ENCODE measurements around the gene NTN5.
"Not testable (repeated sequence)": the region's sequence is repeated elsewhere in the genome, so short reads cannot be mapped to it uniquely, and the experiment has no call there.

NTN5 gene

GRCh38 chr19:48644355-48644754 lies 28.5 kb downstream of the NTN5 start:
- no peak for DNase-seq (ENCODE audit: low read depth)

- DNase-seq (ENCODE audit: low read depth) = no peak
These were observed 30.0 kb downstream of the NTN5 start for GRCh38 chr19:48642862-48643261.

- DNase-seq (ENCODE audit: low read depth) = no peak
These were observed 31.0 kb downstream of the NTN5 start for GRCh38 chr19:48641850-48642249.

- no peak for DNase-seq (ENCODE audit: low read depth)
These were observed 33.1 kb downstream of the NTN5 start for GRCh38 chr19:48639483-48640375.

- no peak for DNase-seq (ENCODE audit: low read depth)
These were observed 33.9 kb downstream of the NTN5 start for GRCh38 chr19:48638831-48639381.

GRCh38 chr19:48637948-48638830 lies 34.6 kb downstream of the NTN5 start:
- DNase-seq (ENCODE audit: low read depth) = peak; percentile 66

GRCh38 chr19:48637449-48637947 lies 35.3 kb downstream of the NTN5 start:
- peak; percentile 99 for DNase-seq (ENCODE audit: low read depth)

- DNase-seq (ENCODE audit: low read depth) = no peak
These were observed 35.9 kb downstream of the NTN5 start, which contains the start of gene DBP for GRCh38 chr19:48636859-48637448. DBP (minus strand) TSS chr19:48637379; CDS start chr19:48636994, 385 bp downstream.

- no peak for DNase-seq (ENCODE audit: low read depth)
These were observed 36.6 kb downstream of the NTN5 start for GRCh38 chr19:48635966-48636858.

GRCh38 chr19:48635263-48635965 lies 37.4 kb downstream of the NTN5 start:
- DNase-seq (ENCODE audit: low read depth) = peak; percentile 66

GRCh38 chr19:48634424-48635262 lies 38.2 kb downstream of the NTN5 start:
- DNase-seq (ENCODE audit: low read depth) = peak; percentile 84

- no peak for DNase-seq (ENCODE audit: low read depth)
These were observed 38.8 kb downstream of the NTN5 start for GRCh38 chr19:48634036-48634342.

GRCh38 chr19:48633148-48634035 lies 39.4 kb downstream of the NTN5 start:
- DNase-seq (ENCODE audit: low read depth) = no peak

- no peak for DNase-seq (ENCODE audit: low read depth)
These were observed 40.1 kb downstream of the NTN5 start for GRCh38 chr19:48632692-48633147.

GRCh38 chr19:48632286-48632685 lies 40.5 kb downstream of the NTN5 start:
- DNase-seq (ENCODE audit: low read depth) = not testable (repeated sequence)

- DNase-seq (ENCODE audit: low read depth) = no peak
These were observed 41.6 kb downstream of the NTN5 start for GRCh38 chr19:48631225-48631624.

- DNase-seq (ENCODE audit: low read depth) = no peak
These were observed 42.3 kb downstream of the NTN5 start for GRCh38 chr19:48630296-48631063.

Data from stimulated activated CD8-positive, alpha-beta memory T cell treated with anti-CD3 and anti-CD28 coated beads, Interleukin-12 subunit alpha, Interleukin-12 subunit beta, amount 100 ng/mL, for 4 hours (primary cell).